NCI-H2029 (cell line): ENCODE measurements around the gene ISY1.

Source experiments
- DNase-seq: peaks from one replicate; lab custom pipeline; 2025; lab: John Stamatoyannopoulos, UW

The ISY1 gene

DNA sequence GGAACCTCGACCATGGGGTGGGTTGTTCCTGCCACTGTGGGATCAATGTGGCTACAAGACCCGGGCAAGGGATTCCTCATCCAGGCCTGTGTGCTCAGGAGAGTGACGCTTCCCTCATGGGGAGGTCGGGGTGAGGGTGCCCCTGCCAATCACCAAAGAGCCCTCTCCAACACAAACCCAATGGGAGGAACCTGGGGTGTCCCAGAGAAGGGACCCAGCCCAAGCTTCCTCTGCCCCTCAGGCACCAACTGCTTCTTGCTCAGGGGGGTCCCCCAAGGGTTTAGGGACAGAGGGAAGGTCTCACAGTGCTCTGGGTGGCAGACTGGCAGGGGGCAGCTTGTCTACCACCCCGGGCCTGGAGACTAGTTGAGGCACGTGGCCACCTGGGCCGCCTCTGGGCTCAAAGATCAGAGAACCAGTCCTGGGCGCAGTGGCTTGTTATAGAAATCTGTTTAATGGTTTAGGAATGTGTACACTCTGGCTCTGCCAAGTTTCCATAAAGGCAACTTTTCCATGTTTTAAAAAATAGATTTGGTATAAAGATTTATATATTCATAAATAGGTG lies 73.6 kb downstream of the ISY1 start:
- no peak for DNase-seq

DNA sequence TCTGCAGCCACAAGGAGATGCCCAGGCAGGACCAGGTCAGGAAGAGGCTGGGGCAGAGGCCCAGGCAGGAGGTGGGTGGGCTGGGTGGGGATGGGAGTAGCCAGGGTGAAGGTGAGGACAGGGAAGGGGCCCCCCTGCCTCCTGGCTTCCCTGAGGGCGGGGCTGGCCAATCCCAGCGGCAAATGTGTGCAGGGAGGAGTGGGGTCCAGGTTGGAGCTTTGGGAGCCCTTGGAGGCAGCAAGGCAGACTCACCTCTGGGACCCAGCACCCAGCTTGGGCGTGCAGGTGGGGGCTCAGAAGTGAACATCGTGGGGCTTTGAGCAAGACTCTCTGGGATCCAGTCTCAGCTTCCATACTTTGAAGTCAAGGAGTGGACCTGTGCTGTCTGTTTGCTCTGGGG lies 75.0 kb downstream of the ISY1 start:
- DNase-seq, result no peak

DNA sequence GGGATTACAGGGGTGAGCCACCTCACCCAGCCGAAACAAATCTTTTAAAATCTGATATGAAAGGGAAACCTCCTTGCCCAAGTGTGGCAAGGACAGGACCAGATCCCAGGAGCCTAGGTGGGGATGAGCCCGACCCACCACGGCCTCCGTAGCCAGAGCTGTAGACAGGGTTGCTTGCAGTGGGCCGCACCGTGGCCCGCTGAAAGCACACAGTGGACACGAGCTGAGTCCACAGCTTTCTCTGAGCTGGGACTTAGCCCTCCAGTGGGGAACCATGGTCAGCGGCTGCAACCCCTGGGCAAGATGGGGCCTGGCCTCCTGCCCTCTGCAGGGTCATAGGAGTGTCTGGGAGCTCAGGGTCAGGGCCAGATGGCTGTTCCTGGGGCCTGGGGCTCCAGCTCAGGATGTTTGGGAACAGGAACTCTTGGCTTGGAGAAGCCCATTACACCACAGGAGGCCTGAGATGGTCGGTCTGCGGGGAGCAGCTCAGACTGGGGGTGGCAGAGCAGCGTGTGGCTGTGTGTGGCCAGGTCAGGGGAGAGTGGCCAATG lies 75.6 kb downstream of the ISY1 start:
- no peak for DNase-seq

DNA sequence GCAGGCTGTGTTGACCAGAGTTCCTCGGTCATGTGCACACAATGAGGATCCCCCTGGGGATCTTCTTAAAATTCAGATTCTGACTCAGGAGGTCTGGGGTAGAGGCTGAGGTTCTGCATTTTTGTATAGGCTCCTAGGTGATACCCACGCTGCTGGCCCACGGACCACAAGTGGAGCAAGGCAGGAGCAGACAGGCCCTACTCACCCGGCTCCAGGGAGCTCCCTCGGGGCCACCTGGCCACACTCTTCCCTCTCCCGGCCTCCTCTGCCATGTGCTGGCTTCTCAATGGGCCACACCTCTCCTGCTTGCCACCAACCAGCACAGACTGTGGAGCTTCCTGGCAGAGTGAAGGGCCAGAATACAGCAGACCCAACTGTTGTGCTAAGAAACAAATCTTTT lies 76.4 kb downstream of the ISY1 start:
- DNase-seq, result no peak

DNA sequence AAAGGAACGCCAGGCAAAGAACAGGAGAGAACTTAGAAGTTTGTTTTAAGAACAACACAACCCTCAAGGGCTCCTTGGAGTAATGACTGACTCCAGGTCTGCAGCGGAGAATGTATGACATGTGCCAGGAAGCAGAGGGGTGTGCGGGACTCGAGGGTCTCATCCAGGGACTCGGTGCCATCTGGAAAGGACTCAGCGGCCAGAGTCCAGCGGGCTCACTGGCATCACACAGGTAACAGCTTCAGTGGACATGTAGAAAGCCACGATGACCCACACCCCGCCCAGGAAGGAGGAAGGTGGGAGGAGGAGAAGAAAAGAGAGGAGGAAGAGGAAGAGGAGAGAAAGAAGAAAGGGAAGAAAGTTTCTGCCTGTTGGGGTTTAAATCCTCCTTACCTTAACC lies 78.8 kb downstream of the ISY1 start:
- DNase-seq, result no peak

DNA sequence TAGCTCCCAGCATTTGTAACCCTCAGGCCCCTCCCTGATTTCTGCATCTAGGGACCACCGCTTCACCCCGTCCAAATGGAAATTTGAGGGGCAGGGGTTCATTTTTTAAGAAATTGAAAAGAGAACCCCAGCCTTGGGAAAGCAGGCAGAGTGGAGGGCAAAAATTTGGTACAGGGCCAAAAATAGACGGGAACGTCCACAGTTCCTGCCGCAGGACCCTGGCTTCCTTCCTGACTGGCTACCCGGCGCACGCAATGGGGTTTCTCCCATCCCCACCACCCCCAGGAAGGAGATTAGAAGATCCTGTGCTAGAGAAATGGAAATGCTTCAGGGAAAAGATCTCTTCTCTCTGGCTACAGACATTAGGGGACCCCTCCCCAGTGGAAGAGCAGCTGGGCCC lies 79.4 kb downstream of the ISY1 start:
- no peak for DNase-seq

DNA sequence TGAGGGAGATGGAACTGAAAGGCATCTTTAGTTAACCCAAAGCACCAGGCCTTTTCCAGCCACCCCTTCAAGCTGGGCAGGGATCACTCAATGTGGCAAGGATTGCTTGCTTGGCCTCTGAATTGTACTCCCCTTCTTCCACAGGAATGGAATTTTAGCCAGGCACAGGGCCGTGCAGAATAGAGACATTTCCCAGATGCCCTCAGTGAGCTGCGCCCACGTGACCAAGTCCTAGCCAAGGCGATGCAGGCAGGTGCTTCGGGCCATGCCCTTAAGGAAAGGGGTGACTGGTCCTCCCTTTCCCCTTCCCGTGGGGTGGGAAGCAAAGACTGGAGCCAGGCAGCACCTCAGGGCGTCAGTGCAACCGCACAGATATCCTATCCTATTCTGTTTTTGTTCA lies 82.4 kb downstream of the ISY1 start:
- DNase-seq, result no peak
